ENCODE data around the gene NRN1L. TPM values are rescaled to one million over a fixed set of nuclear protein-coding genes. Genes with fewer than 3 reads are reported as not detected.
A peak's percentile ranks its signal among the peaks of the same experiment; 100 is the strongest.

The NRN1L gene
- total RNA-seq, 1 experiment from 2014 or later, result not detected

GRCh38 chr16:67848118-67848517 is 36.6 kb upstream of the NRN1L start:
- no peak overlapping the region for H2AFZ ChIP-seq (ENCODE audit: low read length)
- no peak for DNase-seq
- no peak for ATAC-seq
- H3K27ac ChIP-seq (ENCODE audit: low read length), result peak overlapping the region; percentile 81
- no TSS peak for BruUV-seq (replicated peaks)
- no peaks in the 10 kb centered on the region for H3F3A ChIP-seq (ENCODE audit: low read length, unreplicated experiment)
- peak overlapping the region; percentile 90 for H3K4me2 ChIP-seq (ENCODE audit: low read length)
- intact Hi-C loops (cut with micrococcal nuclease), result no loop called here
- H3K9ac ChIP-seq (ENCODE audit: low read length), result peak overlapping the region; percentile 100
- no peaks in the 10 kb centered on the region for H3K27me3 ChIP-seq (ENCODE audit: low read length)
- no peaks in the 10 kb centered on the region for H3K9me3 ChIP-seq (ENCODE audit: low read length)
- no peaks in the 10 kb centered on the region for H3K36me3 ChIP-seq (ENCODE audit: low read depth, low read length)
- CTCF ChIA-PET, result no interaction called here
- no peaks in the 10 kb centered on the region for H3K9me2 ChIP-seq (replicated peaks; ENCODE audit: low read length)
- H3K4me1 ChIP-seq (ENCODE audit: insufficient read depth, low read length), result peaks cover 33% of the 10 kb centered on the region
- H3K4me3 ChIP-seq (ENCODE audit: low read length), result peak overlapping the region; percentile 98
- peaks cover 91% of the 10 kb centered on the region for H3K79me2 ChIP-seq (ENCODE audit: low read length)
- H4K20me1 ChIP-seq (ENCODE audit: low read length), result peaks cover 14% of the 10 kb centered on the region; the same call in 1 of the 2 replicates
- POLR2A ChIA-PET (ENCODE audit: unreplicated experiment), result no interaction called here
- TF ChIP-seq, protein P1, sequence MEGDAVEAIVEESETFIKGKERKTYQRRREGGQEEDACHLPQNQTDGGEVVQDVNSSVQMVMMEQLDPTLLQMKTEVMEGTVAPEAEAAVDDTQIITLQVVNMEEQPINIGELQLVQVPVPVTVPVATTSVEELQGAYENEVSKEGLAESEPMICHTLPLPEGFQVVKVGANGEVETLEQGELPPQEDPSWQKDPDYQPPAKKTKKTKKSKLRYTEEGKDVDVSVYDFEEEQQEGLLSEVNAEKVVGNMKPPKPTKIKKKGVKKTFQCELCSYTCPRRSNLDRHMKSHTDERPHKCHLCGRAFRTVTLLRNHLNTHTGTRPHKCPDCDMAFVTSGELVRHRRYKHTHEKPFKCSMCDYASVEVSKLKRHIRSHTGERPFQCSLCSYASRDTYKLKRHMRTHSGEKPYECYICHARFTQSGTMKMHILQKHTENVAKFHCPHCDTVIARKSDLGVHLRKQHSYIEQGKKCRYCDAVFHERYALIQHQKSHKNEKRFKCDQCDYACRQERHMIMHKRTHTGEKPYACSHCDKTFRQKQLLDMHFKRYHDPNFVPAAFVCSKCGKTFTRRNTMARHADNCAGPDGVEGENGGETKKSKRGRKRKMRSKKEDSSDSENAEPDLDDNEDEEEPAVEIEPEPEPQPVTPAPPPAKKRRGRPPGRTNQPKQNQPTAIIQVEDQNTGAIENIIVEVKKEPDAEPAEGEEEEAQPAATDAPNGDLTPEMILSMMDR (conservative IDR thresholded peaks at IDR 0.05; ENCODE audit: low read depth, low read length), result no peak
- TF ChIP-seq EZH2 (IDR thresholded peaks at IDR 0.05; ENCODE audit: low read length, unreplicated experiment) (no peak), EZH2phosphoT487 (IDR thresholded peaks at IDR 0.05; ENCODE audit: borderline replicate concordance, low read length) (no peak)

- Histone ChIP-seq H3K4me2 (ENCODE audit: low read length) (no peak overlapping the region), H3K27me3 (ENCODE audit: low read length) (no peaks in the 10 kb centered on the region), H3K4me1 (ENCODE audit: insufficient read depth, low read length) (peaks cover 22% of the 10 kb centered on the region), H2AFZ (ENCODE audit: low read length) (no peak overlapping the region), H3K36me3 (ENCODE audit: low read depth, low read length) (no peaks in the 10 kb centered on the region), H3K9me2 (replicated peaks; ENCODE audit: low read length) (no peaks in the 10 kb centered on the region), H3K4me3 (ENCODE audit: low read length) (no peak overlapping the region), H3K27ac (ENCODE audit: low read length) (no peak overlapping the region), H3K9ac (ENCODE audit: low read length) (no peak overlapping the region), H4K20me1 (ENCODE audit: low read length) (no peaks in the 10 kb centered on the region), H3F3A (ENCODE audit: low read length, unreplicated experiment) (no peaks in the 10 kb centered on the region), H3K79me2 (ENCODE audit: low read length) (peaks cover 95% of the 10 kb centered on the region), H3K9me3 (ENCODE audit: low read length) (no peaks in the 10 kb centered on the region)
- POLR2A ChIA-PET (ENCODE audit: unreplicated experiment), result no interaction called here
- no peak for DNase-seq
- no peak for ATAC-seq
- BruUV-seq (replicated peaks), result no TSS peak
- intact Hi-C loops (cut with micrococcal nuclease), result no loop called here
- TF ChIP-seq EZH2 (IDR thresholded peaks at IDR 0.05; ENCODE audit: low read length, unreplicated experiment), result no peak
- TF ChIP-seq EZH2phosphoT487 (IDR thresholded peaks at IDR 0.05; ENCODE audit: borderline replicate concordance, low read length), result no peak
- TF ChIP-seq, protein P1 (conservative IDR thresholded peaks at IDR 0.05; ENCODE audit: low read depth, low read length), result no peak
- CTCF ChIA-PET, result no interaction called here
Measured at GRCh38 chr16:67853670-67854069, 31.0 kb upstream of the NRN1L start.

DNA sequence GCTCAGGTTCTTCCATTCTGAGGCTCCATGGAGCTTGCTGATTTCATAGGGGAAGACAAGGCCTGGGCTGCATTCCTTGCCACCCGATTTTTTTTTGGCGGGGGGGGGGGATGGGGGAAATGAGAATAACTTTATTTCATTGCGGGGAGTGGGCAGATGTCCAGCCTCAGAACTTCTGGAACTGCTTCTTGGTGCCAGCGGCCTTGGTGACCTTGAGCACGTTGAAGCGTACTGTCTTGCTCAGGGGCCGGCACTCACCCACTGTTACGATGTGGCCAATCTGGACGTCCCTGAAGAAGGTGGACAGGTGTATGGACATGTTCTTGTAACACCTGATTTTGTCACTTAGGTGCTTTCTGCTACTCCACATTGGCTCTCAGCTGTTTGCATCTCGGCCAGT is 28.9 kb upstream of the NRN1L start:
- ATAC-seq (no peak), DNase-seq (no peak)
- Histone ChIP-seq H4K20me1 (ENCODE audit: low read length) (no peaks in the 10 kb centered on the region), H3K79me2 (ENCODE audit: low read length) (peaks cover 96% of the 10 kb centered on the region), H3K9me3 (ENCODE audit: low read length) (no peaks in the 10 kb centered on the region), H3F3A (ENCODE audit: low read length, unreplicated experiment) (no peaks in the 10 kb centered on the region), H3K9me2 (replicated peaks; ENCODE audit: low read length) (no peaks in the 10 kb centered on the region), H3K27me3 (ENCODE audit: low read length) (no peaks in the 10 kb centered on the region), H3K27ac (ENCODE audit: low read length) (no peak overlapping the region), H3K9ac (ENCODE audit: low read length) (no peak overlapping the region), H3K36me3 (ENCODE audit: low read depth, low read length) (peaks cover 4% of the 10 kb centered on the region), H3K4me2 (ENCODE audit: low read length) (no peak overlapping the region), H3K4me3 (ENCODE audit: low read length) (no peak overlapping the region), H2AFZ (ENCODE audit: low read length) (no peak overlapping the region), H3K4me1 (ENCODE audit: insufficient read depth, low read length) (peaks cover 33% of the 10 kb centered on the region)
- BruUV-seq (replicated peaks), result no TSS peak
- TF ChIP-seq EZH2phosphoT487 (IDR thresholded peaks at IDR 0.05; ENCODE audit: borderline replicate concordance, low read length) (no peak), EZH2 (IDR thresholded peaks at IDR 0.05; ENCODE audit: low read length, unreplicated experiment) (no peak)
- TF ChIP-seq, protein P1 (conservative IDR thresholded peaks at IDR 0.05; ENCODE audit: low read depth, low read length), result no peak
- intact Hi-C loops (cut with micrococcal nuclease), result no loop called here
- CTCF ChIA-PET, result no interaction called here
- POLR2A ChIA-PET (ENCODE audit: unreplicated experiment), result interaction anchor here (1.0 kb wide), 1 partner anchor 10 kb away, joined by 3 read pairs; no protein-coding TSS in a partner anchor
